Ishikawa (cell line): Measurements from ENCODE around the gene INSYN2B.

Source experiments
- CEBPB ChIP-seq: IDR thresholded peaks from 2 replicates; pipeline ENCODE4 v1.6.1; 2012
- CREB1 ChIP-seq: IDR thresholded peaks from 2 replicates; pipeline ENCODE4 v1.6.1; 2012; ENCODE audit warnings: low read depth
- EGR1 ChIP-seq: IDR thresholded peaks from 2 replicates; pipeline ENCODE4 v1.6.1; 2012
- EP300 ChIP-seq: IDR thresholded peaks from 2 replicates; pipeline ENCODE4 v1.6.1; 2012; ENCODE audit warnings: borderline replicate concordance
- FOXM1 ChIP-seq: IDR thresholded peaks from 2 replicates; pipeline ENCODE4 v1.6.1; 2012; ENCODE audit warnings: low read depth, borderline replicate concordance
- MAX ChIP-seq: IDR thresholded peaks from 2 replicates; pipeline ENCODE4 v1.6.1; 2012
- NFIC ChIP-seq: IDR thresholded peaks from 2 replicates; pipeline ENCODE4 v1.6.1; 2012
- REST ChIP-seq: IDR thresholded peaks from 2 replicates; pipeline ENCODE4 v1.6.1; 2012; ENCODE audit warnings: low read depth, mild to moderate bottlenecking
- TAF1 ChIP-seq: IDR thresholded peaks from 2 replicates; pipeline ENCODE4 v1.6.1; 2012; ENCODE audit warnings: low read depth, mild to moderate bottlenecking
- TCF12 ChIP-seq: IDR thresholded peaks from 2 replicates; pipeline ENCODE4 v1.6.1; 2012; ENCODE audit warnings: low read depth
- TEAD4 ChIP-seq: IDR thresholded peaks from 2 replicates; pipeline ENCODE4 v1.6.1; 2012
- USF1 ChIP-seq: IDR thresholded peaks from 2 replicates; pipeline ENCODE4 v1.6.1; 2012
- YY1 ChIP-seq: IDR thresholded peaks from 2 replicates; pipeline ENCODE4 v1.6.1; 2012; ENCODE audit warnings: low read depth
- ZBTB7A ChIP-seq: IDR thresholded peaks from 2 replicates; pipeline ENCODE4 v1.6.1; 2012; ENCODE audit warnings: low read depth

The INSYN2B gene

GRCh38 chr5:169905017-169905416 lies 75.3 kb downstream of the INSYN2B start:
- TF ChIP-seq NFIC, result no peak

GRCh38 chr5:169904508-169904907 lies 75.8 kb downstream of the INSYN2B start:
- TF ChIP-seq TEAD4 (no peak), EGR1 (no peak), CREB1 (no peak), USF1 (no peak), FOXM1 (no peak), TAF1 (no peak), NFIC (no peak), REST (no peak), EP300 (no peak), TCF12 (no peak), YY1 (no peak), MAX (no peak)

- no peak for TF ChIP-seq ZBTB7A
- TF ChIP-seq TAF1, result no peak
- TF ChIP-seq CREB1, result no peak
- no peak for TF ChIP-seq TEAD4
- TF ChIP-seq USF1, result no peak
- TF ChIP-seq CEBPB, result no peak
- no peak for TF ChIP-seq EP300
- no peak for TF ChIP-seq EGR1
- no peak for TF ChIP-seq REST
Measured at GRCh38 chr5:169904059-169904458, 76.2 kb downstream of the INSYN2B start.

GRCh38 chr5:169901896-169902295 lies 78.4 kb downstream of the INSYN2B start:
- TF ChIP-seq REST (no peak), EGR1 (no peak), YY1 (no peak)

GRCh38 chr5:169897481-169897880 lies 82.8 kb downstream of the INSYN2B start:
- no peak for TF ChIP-seq TAF1
- TF ChIP-seq YY1, result no peak
- no peak for TF ChIP-seq FOXM1
- no peak for TF ChIP-seq TEAD4
- TF ChIP-seq CEBPB, result no peak
- no peak for TF ChIP-seq CREB1

GRCh38 chr5:169895926-169896325 lies 84.4 kb downstream of the INSYN2B start:
- TF ChIP-seq NFIC (no peak), EP300 (no peak), USF1 (no peak), FOXM1 (no peak), MAX (no peak)
